Esophagus mucosa (tissue), 1 donor: ENCODE measurements around the gene SUN5. TPM values are rescaled to one million over a fixed set of nuclear protein-coding genes. Genes with fewer than 3 reads are reported as not detected.
"Not testable (repeated sequence)": the region's sequence is repeated elsewhere in the genome, so short reads cannot be mapped to it uniquely, and the experiment has no call there.

Experiments
- ATAC-seq: fragments of 200-7000 bp; cut with Tn5 transposase; one replicate; pipeline ENCODE4 v1.9.1; 2020
- total RNA-seq: library from RNA; stranded (reverse); gene quantifications from one replicate; pipeline ENCODE4 v1.2.4, GENCODE V29; 2023
- donor health status: DM: yes; HTN: yes; CAD: no.

The SUN5 gene
- total RNA-seq, 1 donor from 2014 or later: not detected

DNA sequence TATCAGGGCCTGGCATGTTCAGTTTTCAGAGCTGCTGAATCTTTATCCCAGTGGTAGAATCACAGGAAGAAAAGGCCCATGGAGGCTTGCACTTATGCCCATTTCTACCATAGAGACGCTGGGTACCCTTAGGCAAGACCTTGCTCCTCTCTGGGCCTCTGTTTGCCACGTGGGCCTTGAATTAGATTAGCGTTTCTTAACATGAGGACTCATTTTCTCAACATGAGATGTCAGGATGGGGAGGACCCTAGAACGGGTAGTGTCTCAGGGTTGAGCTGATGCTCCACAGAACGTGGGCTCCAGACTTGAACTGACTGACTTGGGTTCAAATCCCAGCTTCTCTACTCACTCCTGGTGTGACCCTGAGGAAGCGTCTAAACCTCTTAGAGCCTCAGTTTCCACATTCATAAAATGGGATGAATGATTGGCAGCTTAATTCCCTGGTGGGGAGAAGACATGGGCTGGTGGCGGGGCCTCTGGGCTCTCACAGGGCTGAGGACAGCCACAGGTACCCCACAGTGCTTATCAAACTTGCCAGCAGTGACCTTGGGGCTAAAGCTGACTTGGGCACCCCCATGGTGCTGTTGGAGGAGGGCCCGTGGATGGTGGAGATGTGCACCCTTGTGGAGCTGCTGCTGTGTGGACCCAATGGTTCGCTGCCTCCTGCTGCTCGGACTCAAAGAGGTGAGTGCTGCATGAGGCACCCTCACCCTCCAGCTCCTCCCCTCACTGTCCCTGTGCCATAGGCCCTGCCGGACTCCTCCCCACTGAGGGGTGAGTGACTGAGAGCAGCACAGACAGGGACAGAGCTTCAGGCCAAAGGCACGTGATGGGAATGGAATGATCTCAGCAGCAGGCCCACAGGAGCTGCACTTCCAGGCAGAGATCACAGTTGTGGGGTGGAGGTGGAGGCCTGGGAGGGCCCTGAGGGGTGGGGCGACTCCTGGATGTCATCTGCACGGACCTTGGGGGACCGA is 28.2 kb downstream of the SUN5 start:
- no peak for ATAC-seq

DNA sequence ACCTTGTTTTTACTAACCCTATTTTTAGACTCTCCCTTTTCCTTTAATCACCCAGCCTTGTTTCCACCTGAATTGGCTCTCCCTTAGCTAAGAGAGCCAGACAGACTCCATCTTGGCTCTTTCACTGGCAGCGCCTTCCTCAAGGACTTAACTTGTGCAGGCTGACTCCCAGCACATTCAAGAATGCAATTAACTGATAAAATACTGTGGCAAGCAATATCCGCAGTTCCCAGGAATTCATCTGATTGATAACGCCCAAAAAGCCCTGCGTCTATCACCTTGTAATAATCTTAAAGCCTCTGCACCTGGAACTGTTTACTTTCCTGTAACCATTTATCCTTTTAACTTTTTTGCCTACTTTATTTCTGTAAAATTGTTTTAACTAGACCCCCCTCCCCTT is 29.1 kb downstream of the SUN5 start:
- not testable (repeated sequence) for ATAC-seq

DNA sequence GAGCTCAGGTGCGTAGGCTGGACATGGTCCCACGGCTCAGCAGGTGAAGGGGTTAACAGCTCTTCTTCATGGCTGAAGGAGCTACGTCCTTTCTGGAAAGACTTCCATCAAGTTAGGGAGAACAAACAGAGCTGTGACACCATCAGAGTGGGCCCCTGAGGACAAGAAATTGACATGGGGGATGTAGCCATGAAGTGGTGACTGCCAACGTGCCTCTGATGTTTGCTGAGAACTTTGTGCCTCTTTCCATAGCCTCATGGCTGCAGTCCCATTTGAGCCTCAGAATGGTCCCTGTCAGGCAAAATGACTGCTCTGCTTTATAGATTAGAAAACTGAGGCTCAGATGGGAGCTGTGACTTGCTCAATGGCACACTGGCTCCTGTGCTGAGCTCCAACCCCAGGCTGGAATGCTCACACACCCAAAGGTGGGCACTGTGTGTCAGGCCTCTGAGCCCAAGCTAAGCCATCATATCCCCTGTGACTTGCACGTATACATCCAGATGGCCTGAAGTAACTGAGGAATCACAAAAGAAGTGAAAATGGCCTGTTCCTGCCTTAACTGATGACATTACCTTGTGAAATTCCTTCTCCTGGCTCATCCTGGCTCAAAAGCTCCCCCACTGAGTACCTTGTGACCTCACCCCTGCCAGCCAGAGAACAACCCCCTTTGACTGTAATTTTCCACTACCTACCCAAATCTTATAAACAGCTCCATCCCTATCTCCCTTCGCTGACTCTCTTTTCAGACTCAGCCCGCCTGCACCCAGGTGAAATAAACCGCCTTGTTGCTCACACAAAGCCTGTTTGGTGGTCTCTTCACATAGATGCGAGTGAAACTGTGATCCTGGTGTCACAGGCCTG is 29.8 kb downstream of the SUN5 start:
- not testable (repeated sequence) for ATAC-seq

DNA sequence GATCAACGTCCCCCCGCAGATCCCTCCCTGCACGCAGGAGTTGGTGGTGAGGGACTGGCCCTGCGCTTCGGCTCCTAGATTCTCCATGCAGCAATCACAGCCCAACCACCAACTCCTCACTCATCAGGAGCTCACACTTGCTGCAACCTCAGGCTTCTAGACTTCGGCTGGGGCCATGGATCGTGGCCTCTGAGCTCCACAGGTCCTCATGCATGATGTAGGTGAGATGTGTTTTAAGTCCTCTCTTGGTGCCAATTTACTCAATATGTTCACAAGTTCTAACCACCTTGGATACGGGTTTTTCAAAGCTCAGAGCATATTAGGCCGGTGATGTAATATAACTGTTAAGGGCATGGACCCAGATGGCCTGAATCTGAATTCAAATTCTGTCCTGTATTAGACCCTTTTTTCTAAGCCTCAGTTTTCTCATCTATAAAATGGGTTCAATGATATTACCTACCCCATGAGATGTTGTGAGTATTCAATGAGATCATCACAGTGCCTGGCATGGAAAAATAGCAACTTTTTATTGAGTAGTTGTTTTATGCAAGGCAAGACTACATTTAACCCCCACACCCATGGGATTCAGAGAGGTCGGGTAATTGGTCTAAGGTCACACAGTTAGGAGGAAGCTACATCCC is 31.0 kb downstream of the SUN5 start:
- ATAC-seq: no peak

DNA sequence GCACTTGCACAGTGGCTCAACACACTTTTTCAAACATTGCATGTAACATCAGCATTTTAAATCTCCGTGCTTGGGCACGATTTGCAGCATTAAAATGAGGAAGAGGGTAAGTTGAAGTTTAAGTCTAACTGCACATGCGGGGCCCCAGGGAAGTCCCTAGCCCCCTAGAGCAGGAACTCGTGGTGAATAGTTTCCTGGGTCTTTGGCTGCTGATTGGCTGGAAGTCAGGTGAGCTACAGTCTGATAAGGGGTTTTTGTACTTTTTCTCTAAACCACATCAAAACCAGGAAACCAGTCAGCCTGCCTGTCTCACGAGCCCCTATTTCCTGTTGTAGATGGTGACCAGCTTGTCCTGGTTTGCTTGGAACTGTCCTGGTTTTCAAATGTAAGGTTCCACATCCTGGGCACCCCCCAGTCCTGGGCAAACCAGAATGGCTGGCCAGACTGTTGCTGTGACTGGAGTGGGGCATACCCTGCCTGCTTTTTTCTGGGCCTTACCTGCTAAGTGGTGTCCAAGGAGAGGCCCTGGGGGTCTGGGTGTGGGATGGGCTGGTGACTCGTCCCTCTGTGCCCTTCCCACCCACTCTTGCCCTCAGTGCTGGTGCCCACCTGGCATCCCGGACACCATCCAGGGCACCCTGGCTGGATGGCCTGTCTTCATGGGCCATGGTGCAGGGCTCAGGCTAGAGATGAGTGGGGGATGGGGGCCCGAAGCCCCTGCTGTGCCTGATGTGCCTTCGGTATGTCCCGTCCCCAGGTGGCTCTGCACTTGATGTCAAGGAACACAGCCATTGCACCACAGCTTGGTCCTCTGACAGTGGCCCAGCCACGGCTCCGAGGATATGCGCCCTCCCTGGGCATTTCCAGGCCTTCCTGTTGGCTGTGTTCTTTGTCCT is 31.8 kb downstream of the SUN5 start:
- ATAC-seq: peak; percentile 64

DNA sequence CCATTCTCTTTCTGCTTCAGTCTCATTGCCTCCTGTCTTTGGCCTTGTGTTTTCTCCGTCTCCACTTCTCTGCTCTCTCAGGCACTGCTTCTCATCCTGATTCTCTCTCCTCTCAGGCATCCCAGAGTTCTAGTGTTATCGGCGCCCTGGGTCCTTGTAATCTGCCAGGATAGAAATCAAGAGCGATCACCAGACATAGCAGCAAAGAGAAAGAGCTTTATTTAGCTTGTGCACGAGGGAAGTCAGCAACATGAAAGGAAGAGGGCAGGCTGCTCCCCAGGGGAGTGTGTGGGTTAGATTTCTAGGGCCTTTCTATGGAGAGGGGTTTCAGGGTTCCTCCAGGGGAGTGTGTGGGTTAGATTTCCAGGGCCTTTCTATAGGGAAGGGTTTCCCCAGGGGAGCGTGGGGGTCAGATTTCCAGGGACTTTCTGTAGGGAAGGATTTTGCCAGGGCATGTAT is 32.5 kb downstream of the SUN5 start:
- no peak for ATAC-seq

DNA sequence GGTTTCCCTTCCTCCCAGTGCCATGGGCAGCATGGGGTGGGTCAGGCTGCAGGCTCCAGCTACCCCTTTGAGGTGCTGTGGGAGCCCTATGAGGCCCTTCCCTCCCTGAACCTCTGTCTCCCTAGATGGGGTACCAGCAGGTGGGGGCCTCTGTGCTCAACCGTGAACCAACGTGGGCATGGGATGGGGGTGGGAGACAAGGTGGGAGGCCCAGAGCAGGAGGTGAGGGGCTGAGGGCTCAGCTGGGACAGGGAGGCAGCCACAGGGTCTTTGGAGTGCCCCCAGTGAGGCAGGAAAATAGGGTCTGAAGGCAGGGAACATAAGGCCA is 33.3 kb downstream of the SUN5 start:
- no peak for ATAC-seq

DNA sequence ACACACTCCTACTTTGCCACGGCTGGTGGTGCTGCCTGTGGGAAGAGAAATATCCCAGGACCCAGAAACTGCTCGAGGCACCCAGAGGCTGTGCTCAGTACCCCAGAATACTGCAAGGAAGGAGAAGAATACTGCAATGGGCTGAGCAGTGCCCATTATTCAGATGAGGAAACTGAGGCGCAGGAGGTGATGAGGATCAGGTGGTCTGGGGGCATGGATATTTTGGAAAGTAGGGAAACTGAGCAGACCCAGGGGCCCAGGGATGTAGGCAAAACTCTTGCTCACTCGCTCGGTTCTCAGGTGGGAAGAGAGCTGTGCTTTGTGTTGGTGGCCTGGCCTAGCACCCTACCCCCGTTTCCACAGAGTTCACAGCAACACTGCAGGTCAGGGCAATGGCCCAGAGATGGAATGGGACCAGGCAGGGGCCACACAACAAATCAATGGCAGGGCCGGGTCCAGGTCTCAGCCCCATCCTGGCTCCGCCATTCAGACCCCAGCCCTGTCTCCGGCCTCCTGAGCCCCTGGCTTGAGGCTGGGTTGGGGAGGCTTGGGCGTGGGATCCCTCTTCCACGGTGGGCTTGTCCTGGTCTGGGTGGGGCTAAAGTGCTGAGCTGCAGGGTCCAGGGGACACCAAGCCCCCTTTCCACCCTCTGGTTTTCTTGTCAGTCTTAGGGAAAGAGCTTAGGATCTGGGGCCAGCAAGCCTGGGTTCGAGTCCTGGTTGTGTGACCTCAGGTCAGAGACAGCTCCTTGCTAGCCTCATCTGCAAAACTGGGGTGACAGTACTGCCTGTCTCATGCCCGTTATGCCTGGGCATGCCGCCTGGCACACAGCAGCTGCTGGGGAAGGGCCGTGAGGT is 33.9 kb downstream of the SUN5 start:
- ATAC-seq: no peak

DNA sequence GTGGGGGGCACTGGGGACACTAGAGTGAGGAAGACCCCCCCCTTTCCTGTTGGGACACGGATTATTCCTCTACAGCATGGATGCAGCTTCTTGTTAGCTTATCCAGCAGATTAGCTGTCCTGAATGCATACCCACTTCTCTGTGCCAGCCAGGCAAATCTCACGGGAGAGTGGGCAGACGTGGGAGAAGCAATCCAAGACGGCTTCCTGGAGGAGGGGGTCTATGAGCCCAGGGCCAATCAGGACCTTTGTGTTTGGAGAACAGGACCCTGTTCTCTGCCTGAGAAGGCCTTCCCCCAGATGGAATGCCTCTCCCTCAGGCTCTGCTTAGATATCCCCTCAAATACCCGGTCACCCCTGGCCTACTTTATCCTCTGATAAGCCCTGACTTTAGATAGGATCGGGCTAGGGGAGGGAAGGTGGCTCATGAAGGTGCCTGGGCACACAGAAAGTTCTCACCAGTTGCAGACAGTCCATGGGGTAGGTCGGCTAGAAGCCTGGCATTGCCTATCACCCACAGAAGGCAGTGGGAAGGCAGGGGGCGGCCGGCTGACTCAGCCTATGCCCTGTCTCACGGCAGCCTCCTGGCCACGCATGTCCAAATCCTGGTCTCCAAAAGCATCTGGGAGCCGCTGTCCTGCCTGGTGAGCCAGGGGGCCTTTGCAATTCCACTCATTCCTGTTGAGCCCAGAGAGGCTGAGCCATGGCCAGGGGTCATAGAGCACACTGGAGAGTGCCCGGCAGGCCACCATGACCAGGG is 34.7 kb downstream of the SUN5 start:
- ATAC-seq: no peak

DNA sequence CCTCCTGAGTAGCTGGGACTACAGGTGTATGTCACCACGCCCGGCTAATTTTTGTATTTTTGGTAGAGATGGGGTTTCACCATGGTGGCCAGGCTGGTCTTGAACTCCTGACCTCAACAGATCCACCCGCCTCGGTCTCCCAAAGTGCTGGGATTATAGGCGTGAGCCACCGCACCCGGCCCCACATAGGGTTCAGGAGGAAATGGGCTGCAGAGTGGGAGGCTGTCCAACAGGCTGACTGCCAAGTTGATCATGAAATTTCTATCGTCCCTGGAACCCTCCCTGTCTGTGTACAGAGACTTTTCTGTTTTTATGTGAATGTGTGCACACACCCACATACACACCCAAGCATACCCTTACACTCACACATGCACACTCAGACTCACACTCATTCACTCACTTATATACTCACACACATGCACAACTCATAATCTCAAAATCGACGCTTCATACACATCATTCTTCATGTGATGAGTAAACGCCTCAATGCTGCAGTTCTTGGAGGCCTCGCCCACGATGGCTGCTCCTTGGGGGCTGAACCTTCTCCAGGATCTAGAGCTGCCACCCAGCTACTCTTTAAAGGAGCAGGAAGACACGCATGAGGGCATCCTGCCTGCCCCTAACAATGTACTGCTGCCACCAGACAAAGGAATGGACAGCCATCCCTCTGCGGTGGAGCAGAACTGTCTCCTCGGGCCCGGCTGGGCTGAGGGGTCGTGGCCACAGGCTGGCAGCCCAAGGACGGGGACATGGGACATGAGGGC is 35.6 kb downstream of the SUN5 start:
- ATAC-seq: no peak

DNA sequence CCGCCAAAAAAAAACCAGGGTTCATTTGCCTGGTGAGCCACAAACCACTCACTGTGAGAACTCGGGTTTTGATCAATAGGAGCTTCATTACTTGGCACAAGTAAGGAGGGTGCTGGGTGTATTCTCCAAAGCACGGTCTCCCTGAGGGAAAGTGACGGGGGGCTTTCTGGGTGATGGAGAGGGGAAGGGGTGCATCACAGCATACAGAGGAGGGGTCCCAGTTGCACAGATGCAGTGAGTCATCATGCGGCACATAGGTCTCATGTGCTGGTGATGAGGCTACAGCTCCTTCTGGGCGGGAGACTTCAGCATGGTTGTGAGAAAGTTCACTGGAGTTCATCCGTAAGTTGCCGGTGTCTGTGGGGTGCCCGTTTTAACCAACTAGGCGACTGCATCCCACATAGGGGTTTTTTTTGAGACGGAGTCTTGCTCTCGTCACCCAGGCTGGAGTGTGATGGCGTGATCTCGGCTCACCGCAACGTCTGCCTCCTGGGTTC is 36.2 kb downstream of the SUN5 start:
- no peak for ATAC-seq

DNA sequence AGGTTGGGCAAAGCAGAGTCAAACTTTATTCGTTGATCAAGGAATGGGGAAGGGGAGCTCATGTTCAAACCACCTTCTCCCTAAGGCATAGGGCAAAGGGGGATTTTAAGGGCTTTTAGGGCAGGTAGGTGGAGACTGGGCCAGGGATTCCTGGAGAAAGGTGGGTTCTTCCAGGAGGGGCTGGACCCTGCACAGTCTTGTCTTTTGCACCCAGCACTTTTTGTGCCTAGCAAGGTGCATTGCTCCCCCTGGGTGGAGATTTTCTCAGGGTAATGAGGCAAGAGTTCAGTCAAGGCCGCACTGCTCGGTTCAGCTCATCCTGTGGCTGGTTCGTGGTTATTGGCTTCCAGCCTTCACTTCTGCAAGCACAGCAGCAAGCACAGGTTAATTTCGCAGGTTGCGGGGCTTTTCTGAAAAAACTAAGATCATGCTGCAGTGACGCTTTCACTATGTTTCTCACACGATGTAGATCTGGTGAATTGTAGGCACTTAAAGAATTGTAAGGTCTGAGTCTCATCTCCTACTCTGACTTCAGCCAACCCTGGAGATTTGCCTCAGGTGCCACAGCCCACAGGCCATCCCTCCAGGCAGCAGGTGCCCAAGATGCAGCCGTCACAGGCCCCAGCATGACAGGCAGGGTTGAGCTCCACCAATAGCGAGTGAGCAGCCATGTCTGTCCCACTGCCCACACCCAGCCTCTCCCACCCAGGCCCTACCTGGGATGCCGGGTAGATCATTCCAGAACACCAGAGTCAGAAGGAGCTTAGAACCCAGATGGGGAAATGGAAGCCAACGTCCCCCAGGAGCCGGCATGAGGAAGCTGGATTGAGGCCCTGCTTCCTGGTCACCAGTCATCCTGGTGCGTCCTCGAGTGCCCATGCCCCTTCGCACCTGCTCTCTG is 37.1 kb downstream of the SUN5 start:
- ATAC-seq: no peak

DNA sequence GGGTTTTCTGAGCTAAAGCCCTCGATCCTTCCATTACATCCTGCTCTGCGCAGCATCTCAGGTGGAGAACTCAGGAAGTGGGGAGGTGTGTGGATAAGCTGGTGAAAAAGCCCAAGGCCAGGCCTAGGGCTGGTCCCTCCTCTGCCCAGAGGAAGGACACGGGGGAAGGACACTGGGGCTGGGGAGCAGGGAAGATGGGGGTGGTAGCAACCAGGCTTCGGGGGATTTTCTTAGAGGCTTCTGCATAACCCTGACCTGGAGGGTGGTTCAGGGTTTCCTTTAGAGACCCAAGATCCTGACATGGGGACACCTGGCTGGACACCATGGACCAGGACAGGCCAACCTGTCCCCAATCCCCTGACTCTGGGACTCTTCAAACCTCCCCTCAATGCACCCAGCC is 37.9 kb downstream of the SUN5 start:
- no peak for ATAC-seq

DNA sequence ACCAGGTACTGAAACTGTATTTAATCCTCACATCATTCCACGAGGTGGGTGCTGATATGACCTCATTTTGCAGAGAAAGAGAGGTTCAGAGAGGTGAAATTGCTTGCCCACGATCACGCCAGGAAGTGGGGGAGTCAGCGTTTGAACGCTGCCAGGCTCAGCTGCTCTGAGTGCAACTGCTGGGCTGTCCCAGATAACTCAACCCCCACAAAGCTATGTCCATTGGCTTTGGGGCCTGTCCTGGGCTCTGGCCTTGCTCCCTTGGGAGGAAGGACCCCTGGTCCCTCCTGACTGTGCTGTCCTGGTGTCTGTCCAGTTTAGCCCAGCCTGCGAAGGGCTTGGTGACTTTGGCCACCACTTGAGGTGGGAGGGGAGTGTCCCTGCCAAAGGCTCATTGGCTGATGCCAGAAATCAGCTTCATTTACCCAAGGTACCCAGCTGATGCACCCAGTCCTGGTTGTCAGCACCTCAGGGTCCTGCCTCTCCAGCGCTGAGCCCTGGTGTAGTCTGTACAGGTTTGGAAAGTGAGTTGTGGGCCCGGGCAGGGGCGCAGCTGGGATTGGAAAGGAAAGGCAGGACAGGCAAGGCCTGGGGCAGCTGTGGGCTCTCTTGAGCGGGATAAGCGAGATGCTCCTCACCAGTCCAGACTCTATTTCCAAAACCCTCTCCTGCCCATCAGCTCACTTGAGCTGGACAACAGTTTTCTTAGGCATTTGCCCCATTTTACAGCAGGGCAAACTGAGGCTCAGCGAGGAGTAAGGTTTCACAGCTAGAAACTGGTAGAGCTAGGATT is 38.5 kb downstream of the SUN5 start:
- no peak for ATAC-seq

DNA sequence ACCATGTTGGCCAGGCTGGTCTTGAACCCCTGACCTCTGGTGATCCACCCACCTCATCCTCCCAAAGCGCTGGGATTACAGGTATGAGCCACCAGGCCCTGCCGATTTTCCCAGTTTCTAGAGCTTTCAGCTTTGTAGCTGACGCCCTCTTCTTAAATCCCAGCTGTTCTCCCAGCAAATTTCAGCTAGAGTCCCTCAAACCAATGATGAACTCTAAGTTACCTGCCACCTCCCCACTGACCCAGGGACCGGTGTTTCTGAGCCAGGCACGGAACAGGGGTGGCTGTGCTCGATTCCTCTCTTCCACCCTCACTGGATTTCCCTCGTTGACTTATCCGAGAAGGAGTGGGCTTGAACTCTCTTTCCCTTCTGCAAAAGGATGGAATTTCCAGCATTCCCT is 39.1 kb downstream of the SUN5 start:
- no peak for ATAC-seq

DNA sequence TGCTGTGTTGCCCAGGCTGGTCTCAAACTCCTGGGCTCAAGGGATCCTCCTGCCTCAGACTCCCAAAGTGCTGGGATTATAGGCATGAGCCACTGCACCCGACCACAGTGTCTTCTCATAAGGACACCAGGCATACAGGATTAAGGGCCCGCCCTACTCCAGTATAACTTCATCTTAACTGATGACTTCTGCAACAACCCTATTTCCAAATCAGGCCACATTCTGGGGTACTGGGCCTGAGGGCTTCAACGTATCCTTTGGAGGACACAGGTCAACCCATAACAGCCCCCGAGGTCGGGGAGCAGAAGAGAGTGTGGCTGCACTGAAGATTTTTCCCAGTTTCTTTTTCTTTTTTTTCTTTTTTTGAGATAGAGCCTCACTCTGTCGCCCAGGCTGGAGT is 39.7 kb downstream of the SUN5 start:
- ATAC-seq: no peak

DNA sequence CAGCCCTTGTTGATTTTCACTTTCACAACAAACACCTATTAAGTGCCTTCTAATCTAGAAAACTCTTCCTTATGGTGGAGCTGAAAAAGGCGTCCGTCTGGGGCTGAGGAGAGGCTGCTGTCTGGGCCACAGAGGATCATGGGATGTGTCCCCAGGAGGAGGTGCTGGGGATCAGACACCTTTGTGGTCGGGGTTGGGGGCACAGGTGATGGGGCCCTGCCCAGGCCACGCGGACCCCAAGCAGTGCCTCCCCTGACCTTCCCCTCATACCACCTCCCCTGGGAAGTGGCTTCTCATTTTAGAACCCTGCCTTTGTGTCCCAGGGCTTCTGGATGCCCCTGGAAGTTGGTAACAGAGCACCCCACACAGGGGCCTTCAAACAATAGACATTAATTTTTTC is 41.1 kb downstream of the SUN5 start:
- no peak for ATAC-seq
